ENCODE results near the gene CLINT1. TPM values are rescaled to one million over a fixed set of nuclear protein-coding genes. Genes with fewer than 3 reads are reported as not detected.

Gene CLINT1
- total RNA-seq, 1 donor from 2014 or later, result 48.6 TPM

GRCh38 chr5:157778121-157778805 lies 80.7 kb downstream of the CLINT1 start:
- Histone ChIP-seq H3K36me3 (no peaks in the 10 kb centered on the region), H3K9me3 (replicated peaks) (no peaks in the 10 kb centered on the region), H3K4me3 (no peak overlapping the region), H3K27ac (replicated peaks) (no peak overlapping the region), H3K4me1 (no peaks in the 10 kb centered on the region), H3K27me3 (ENCODE audit: low read depth) (no peaks in the 10 kb centered on the region)
- intact Hi-C loops (cut with micrococcal nuclease), result no loop called here
- no peak for DNase-seq
- TF ChIP-seq CTCF (IDR thresholded peaks at IDR 0.05; ENCODE audit: borderline replicate concordance), result no peak

GRCh38 chr5:157772127-157772526 lies 86.8 kb downstream of the CLINT1 start:
- no peak overlapping the region for H3K27ac ChIP-seq (replicated peaks)
- DNase-seq, result no peak
- no peak overlapping the region for H3K4me3 ChIP-seq
- no peak for TF ChIP-seq CTCF (IDR thresholded peaks at IDR 0.05; ENCODE audit: borderline replicate concordance)
- peaks cover 8% of the 10 kb centered on the region for H3K9me3 ChIP-seq (replicated peaks)
- H3K27me3 ChIP-seq (ENCODE audit: low read depth), result no peaks in the 10 kb centered on the region
- intact Hi-C loops (cut with micrococcal nuclease), result no loop called here
- H3K4me1 ChIP-seq, result no peaks in the 10 kb centered on the region
- H3K36me3 ChIP-seq, result no peaks in the 10 kb centered on the region

- H3K27ac ChIP-seq (replicated peaks), result no peak overlapping the region
- no peaks in the 10 kb centered on the region for H3K27me3 ChIP-seq (ENCODE audit: low read depth)
- H3K9me3 ChIP-seq (replicated peaks), result peaks cover 8% of the 10 kb centered on the region
- no peaks in the 10 kb centered on the region for H3K4me1 ChIP-seq
- no peak for TF ChIP-seq CTCF (IDR thresholded peaks at IDR 0.05; ENCODE audit: borderline replicate concordance)
- no peak overlapping the region for H3K4me3 ChIP-seq
- intact Hi-C loops (cut with micrococcal nuclease), result no loop called here
- H3K36me3 ChIP-seq, result no peaks in the 10 kb centered on the region
- DNase-seq, result no peak
These were observed 88.3 kb downstream of the CLINT1 start for GRCh38 chr5:157770665-157771064.

- H3K27me3 ChIP-seq (ENCODE audit: low read depth), result no peaks in the 10 kb centered on the region
- H3K4me3 ChIP-seq, result no peak overlapping the region
- no peak for TF ChIP-seq CTCF (IDR thresholded peaks at IDR 0.05; ENCODE audit: borderline replicate concordance)
- H3K27ac ChIP-seq (replicated peaks), result peak overlapping the region; percentile 18
- no peak for DNase-seq
- intact Hi-C loops (cut with micrococcal nuclease), result no loop called here
- no peaks in the 10 kb centered on the region for H3K4me1 ChIP-seq
- H3K36me3 ChIP-seq, result no peaks in the 10 kb centered on the region
- H3K9me3 ChIP-seq (replicated peaks), result peaks cover 8% of the 10 kb centered on the region
These were observed 91.3 kb downstream of the CLINT1 start for GRCh38 chr5:157767689-157768088.

- Histone ChIP-seq H3K27ac (replicated peaks) (no peak overlapping the region), H3K4me1 (no peaks in the 10 kb centered on the region), H3K36me3 (no peaks in the 10 kb centered on the region), H3K9me3 (replicated peaks) (peaks cover 8% of the 10 kb centered on the region), H3K27me3 (ENCODE audit: low read depth) (no peaks in the 10 kb centered on the region), H3K4me3 (no peak overlapping the region)
- no peak for TF ChIP-seq CTCF (IDR thresholded peaks at IDR 0.05; ENCODE audit: borderline replicate concordance)
- DNase-seq, result no peak
- intact Hi-C loops (cut with micrococcal nuclease), result no loop called here
These were observed 92.0 kb downstream of the CLINT1 start for GRCh38 chr5:157766902-157767301.

Measured in left ventricle myocardium inferior (tissue), 1 donor.